ENCODE data around the gene CBY1.
A peak's percentile ranks its signal among the peaks of the same experiment; 100 is the strongest.

Gene CBY1

GRCh38 chr22:38652859-38653258 is 3.6 kb upstream of the CBY1 start:
- DNase-seq: no peak

DNA sequence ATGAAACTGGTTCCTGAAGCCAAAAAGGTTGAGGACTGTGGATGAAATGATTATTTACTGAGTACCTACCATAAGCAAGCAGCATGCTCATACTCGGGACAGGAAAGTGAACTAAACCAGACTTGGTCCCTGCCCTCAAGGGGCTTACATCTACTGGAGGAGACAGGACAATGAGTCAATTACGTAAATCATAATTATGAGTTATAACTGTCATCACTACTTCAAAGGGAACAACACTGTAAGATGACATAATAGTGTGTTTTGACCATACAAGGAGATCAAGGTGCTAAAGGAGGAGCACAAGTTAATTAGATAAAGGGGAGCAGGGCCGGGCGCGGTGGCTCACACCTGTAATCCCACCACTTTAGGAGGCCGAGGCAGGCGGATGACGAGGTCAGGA is 2.7 kb upstream of the CBY1 start:
- no peak for DNase-seq

GRCh38 chr22:38655519-38656255 is 751 bp upstream of the CBY1 start:
- DNase-seq: no peak

DNA sequence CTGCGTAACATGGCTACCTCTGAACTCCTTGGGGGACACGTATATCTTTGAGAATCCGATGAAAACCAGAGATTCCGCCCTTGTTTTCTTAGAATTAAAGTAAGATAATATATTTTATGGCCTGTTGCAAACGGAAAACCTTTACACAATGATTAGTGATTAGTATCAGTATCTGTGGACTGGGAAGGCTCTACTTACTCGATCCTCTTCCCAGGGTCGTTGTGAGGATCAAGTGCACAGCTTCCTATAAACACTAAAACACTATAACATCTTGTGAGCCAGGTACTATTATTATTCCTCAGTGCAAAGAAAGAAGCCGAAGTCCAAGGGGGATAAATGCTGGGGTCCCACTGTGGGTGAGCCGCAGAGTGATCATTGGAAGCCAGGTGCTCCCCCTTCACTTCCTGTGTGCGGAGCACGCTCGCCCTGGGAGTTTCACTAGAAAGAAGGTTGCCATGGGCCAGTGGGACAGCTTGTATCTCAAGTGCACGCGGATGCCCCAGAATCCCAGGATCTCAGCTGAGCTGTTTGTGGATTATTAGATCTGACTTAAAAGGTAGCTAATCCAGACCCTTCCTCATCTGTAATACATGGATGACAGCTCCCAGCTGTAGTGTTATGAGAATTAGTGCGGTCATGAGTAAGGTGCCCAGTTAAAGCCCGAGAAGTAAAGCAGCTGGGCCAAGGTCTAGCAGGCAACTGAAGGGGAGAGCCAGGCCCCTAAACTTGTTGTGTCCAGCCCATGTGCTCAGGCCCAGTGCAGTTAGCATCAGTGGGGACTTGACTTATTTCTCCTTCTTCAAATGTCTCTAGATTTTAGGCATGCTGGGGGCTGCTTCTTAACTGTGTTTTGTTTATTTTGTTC is 839 bp downstream of the CBY1 start:
- DNase-seq: peak; percentile 70

DNA sequence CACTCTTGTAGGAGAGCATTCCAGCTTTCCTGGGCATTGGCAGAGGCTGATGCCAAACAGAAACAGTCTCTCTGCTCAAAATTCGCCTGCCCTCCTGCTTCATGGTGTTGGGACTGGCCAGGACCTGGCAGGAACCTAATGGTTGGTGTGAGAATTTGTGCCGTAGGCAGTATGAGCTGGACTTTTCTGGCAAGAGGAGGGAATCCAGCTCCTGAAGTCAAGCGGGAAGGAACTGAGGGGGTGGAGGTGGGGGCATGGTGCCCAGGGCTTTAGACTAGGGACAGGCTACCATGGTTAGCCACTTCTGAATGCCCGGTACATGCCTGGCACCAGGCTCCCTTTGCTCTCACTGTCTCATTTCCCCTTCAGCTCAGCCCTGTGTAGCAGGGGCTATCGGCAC is 18.4 kb downstream of the CBY1 start:
- no peak for DNase-seq

- DNase-seq: no peak
Measured at GRCh38 chr22:38675833-38676232, 19.4 kb downstream of the CBY1 start.

DNA sequence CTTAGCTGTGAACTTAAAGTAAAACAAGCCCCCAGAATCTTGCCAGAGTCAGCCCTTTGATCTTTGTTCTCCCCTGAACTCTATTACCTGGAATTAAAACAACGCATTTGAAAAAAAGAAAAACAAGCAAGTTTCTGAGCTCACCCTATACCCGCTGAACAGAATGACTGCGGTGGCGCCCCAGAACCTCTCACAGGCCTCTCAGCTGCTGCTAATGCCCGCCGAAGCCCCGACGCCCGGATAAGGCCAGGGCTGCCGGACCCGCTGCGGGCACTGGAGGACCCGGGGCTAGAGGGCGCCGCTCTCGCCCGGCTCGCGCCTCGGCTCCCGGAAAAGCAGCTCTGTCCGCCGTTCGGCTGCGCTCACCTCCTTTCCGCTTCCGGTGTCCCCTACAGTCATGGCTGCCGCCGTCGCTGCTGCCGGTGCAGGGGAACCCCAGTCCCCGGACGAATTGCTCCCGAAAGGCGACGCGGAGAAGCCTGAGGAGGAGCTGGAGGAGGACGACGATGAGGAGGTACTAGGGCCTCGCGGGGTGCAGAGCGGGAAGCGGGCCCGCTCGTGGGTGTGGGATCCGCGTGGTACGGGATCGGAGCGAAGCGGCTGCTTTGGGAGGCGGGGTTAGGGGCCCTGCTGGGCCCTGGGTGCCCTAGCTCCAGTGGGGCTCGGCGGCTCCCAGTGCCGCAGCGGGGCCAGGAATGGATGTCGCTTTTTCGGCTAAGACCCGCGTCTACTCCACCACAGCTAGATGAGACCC is 25.3 kb downstream of the CBY1 start, which contains the start of gene TOMM22:
TOMM22 (plus strand) TSS at position 376 of the 754 bp plus-strand sequence; CDS start at position 398, 22 bp downstream.
- DNase-seq: peak; percentile 93

DNA sequence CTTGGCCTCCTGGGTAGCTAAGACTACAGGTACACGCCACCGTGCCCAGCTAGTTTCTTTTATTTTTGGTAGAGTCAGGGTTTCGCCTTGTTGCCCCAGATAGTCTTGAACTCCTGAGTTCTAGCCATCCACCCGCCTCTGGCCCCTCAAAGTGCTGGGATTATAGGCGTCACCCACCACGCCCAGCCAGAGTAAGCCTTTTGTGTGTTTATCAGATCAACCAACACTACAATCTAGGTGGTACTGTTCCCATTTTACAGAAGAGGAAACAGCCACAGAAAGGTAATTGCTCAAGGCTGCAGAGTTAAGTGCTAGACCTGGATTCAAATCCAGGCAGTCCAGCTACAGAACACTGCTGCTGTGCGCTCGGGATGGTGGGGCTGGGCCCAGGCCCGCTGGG is 28.5 kb downstream of the CBY1 start:
- DNase-seq: no peak

- DNase-seq: no peak
Measured at GRCh38 chr22:38685761-38686160, 29.3 kb downstream of the CBY1 start.

GRCh38 chr22:38689651-38690050 is 33.2 kb downstream of the CBY1 start:
- DNase-seq: no peak

DNA sequence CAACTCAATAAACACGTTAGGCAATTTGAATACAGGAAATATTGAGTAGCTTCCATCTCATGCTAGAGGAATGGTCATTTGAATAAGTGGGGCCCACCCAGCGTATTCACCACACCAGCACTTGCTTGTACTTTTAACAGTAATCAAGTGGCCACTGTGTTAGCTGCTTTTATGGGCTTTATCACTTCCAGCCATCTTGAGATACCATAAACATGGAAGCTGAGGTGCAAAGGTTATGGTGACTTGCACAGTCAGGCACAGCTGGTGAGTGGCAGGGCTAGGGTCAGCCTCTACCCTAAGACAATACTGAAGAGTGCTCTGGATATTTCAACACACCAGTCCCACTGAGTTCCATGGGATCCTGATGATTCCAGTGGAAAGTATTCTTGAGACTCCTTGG is 37.6 kb downstream of the CBY1 start:
- no peak for DNase-seq

- no peak for DNase-seq
Measured at GRCh38 chr22:38694940-38695339, 38.5 kb downstream of the CBY1 start.

- DNase-seq: no peak
Measured at GRCh38 chr22:38696606-38697424, 40.4 kb downstream of the CBY1 start.

DNA sequence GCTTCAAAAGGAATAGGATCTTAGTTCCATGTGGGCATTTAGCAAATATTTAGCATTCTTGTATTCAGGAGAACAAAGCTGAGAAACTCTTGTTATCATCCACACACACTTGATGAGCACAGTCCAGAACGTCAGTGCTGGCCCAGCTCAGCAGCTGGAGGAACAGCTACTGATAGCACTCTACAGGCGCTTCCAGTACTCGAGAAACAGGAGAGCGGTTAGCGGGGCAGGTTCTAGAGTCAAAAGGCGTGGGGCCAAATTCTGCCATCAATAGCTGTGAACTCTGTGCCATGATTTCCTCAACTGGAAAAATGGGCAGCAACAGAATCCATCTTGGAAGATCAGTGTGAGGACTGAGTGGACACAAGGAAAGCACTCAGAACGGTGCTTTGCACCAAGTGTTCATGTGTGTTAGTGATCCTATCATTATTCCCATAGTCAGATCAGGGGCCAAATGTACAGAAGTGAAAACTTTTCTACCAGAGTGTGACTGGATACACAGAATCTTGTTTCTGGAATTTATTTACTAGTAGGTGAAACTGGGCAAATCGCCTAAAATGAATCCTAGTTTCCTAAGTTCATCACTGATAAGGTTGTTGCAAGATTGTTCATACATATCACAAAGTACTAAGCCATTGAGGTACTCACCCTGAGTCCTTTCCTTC is 41.1 kb downstream of the CBY1 start:
- no peak for DNase-seq

GRCh38 chr22:38698407-38699094 is 42.1 kb downstream of the CBY1 start:
- DNase-seq: no peak

- no peak for DNase-seq
Measured at GRCh38 chr22:38699143-38699542, 42.7 kb downstream of the CBY1 start.

- DNase-seq: no peak
Measured at GRCh38 chr22:38699784-38700183, 43.3 kb downstream of the CBY1 start.

GRCh38 chr22:38700270-38700788 is 43.9 kb downstream of the CBY1 start:
- no peak for DNase-seq

GRCh38 chr22:38700789-38701628 is 44.6 kb downstream of the CBY1 start, which contains the start of gene JOSD1:
Gene JOSD1, minus strand, starts transcription at chr22:38700943. Its CDS starts 956 bp downstream, at chr22:38699987.
- peak; percentile 100 for DNase-seq
